GM18861 (cell line): ENCODE data around the gene SPTLC3.

Experiments used
- ATAC-seq: cut with Tn5 transposase; IDR thresholded peaks from one replicate; pipeline ENCODE4 v1.9.1; 2021; ENCODE audit not compliant: unreplicated experiment

The SPTLC3 gene

GRCh38 chr20:13089950-13090469 is 81.2 kb downstream of the SPTLC3 start:
- ATAC-seq: no peak

- no peak for ATAC-seq
These were observed 83.3 kb downstream of the SPTLC3 start for GRCh38 chr20:13092111-13092510.

- ATAC-seq: no peak
These were observed 86.2 kb downstream of the SPTLC3 start for GRCh38 chr20:13094976-13095375.

GRCh38 chr20:13098720-13099355 is 90.1 kb downstream of the SPTLC3 start:
- ATAC-seq: no peak

GRCh38 chr20:13099676-13100075 is 90.9 kb downstream of the SPTLC3 start:
- ATAC-seq: no peak

- ATAC-seq: no peak
These were observed 92.5 kb downstream of the SPTLC3 start for GRCh38 chr20:13101276-13101675.

GRCh38 chr20:13101706-13102105 is 92.9 kb downstream of the SPTLC3 start:
- no peak for ATAC-seq

GRCh38 chr20:13102237-13102636 is 93.5 kb downstream of the SPTLC3 start:
- no peak for ATAC-seq

GRCh38 chr20:13102694-13103093 is 93.9 kb downstream of the SPTLC3 start:
- no peak for ATAC-seq

GRCh38 chr20:13105039-13105438 is 96.3 kb downstream of the SPTLC3 start:
- no peak for ATAC-seq

GRCh38 chr20:13105864-13106457 is 97.2 kb downstream of the SPTLC3 start:
- no peak for ATAC-seq

GRCh38 chr20:13109658-13110057 is 100.9 kb downstream of the SPTLC3 start:
- ATAC-seq: no peak

GRCh38 chr20:13110796-13111195 is 102.0 kb downstream of the SPTLC3 start:
- ATAC-seq: no peak

GRCh38 chr20:13111249-13111911 is 102.6 kb downstream of the SPTLC3 start:
- no peak for ATAC-seq

- no peak for ATAC-seq
These were observed 105.0 kb downstream of the SPTLC3 start for GRCh38 chr20:13113731-13114130.

GRCh38 chr20:13117200-13117599 is 108.4 kb downstream of the SPTLC3 start:
- no peak for ATAC-seq

GRCh38 chr20:13118676-13119075 is 109.9 kb downstream of the SPTLC3 start:
- no peak for ATAC-seq

GRCh38 chr20:13119583-13119982 is 110.8 kb downstream of the SPTLC3 start:
- no peak for ATAC-seq

- no peak for ATAC-seq
These were observed 111.7 kb downstream of the SPTLC3 start for GRCh38 chr20:13120471-13120870.

- peak; percentile 66 for ATAC-seq
These were observed 113.2 kb downstream of the SPTLC3 start for GRCh38 chr20:13121840-13122515.

GRCh38 chr20:13125486-13125885 is 116.7 kb downstream of the SPTLC3 start:
- no peak for ATAC-seq

- ATAC-seq: no peak
These were observed 119.4 kb downstream of the SPTLC3 start for GRCh38 chr20:13128173-13128572.
